Muscle layer of duodenum (tissue), 2 donors: ENCODE data around the gene VSTM2L.
A peak's percentile ranks its signal among the peaks of the same experiment; 100 is the strongest.

Experiments used
- H3K27ac ChIP-seq: one replicate; pipeline ENCODE4 v1.7.0; 2013; ENCODE audit warnings: mild to moderate bottlenecking, low read length
- H3K27me3 ChIP-seq: one replicate; pipeline ENCODE4 v1.7.0; 2013; ENCODE audit warnings: low read depth, mild to moderate bottlenecking, control low read depth, low read length
- H3K36me3 ChIP-seq, 2 donors: one replicate each; pipeline ENCODE4 v1.7.0; 2013; ENCODE audit warnings: low read length in 2 of 2, control low read depth in 1 of 2, mild to moderate bottlenecking in 1 of 2; ENCODE audit not compliant: insufficient read depth in 2 of 2, control insufficient read depth in 1 of 2
- H3K4me1 ChIP-seq, 2 donors: one replicate each; pipeline ENCODE4 v1.7.0; 2013; ENCODE audit warnings: low read length in 2 of 2, mild to moderate bottlenecking in 2 of 2, control low read depth in 1 of 2, moderate library complexity in 1 of 2; ENCODE audit not compliant: insufficient read depth in 2 of 2, control insufficient read depth in 1 of 2
- H3K4me3 ChIP-seq, 2 donors: one replicate each; pipeline ENCODE4 v1.7.0; 2013; ENCODE audit warnings: low read length in 2 of 2, low read depth in 1 of 2, mild to moderate bottlenecking in 1 of 2
- H3K9me3 ChIP-seq, 2 donors: one replicate each; pipeline ENCODE4 v1.7.0; 2013; ENCODE audit warnings: low read length in 2 of 2, control low read depth in 1 of 2, mild to moderate bottlenecking in 1 of 2; ENCODE audit not compliant: control insufficient read depth in 1 of 2
- donor health status: healthy.

Gene VSTM2L

GRCh38 chr20:37893566-37894241, 9.2 kb upstream of the VSTM2L start:
- Histone ChIP-seq H3K4me3 (no peak overlapping the region), H3K9me3 (no peaks in the 10 kb centered on the region), H3K27me3 (no peaks in the 10 kb centered on the region), H3K27ac (no peak overlapping the region), H3K4me1 (no peaks in the 10 kb centered on the region), H3K36me3 (no peaks in the 10 kb centered on the region)

GRCh38 chr20:37894454-37894853, 8.5 kb upstream of the VSTM2L start:
- no peak overlapping the region for H3K27ac ChIP-seq
- H3K9me3 ChIP-seq: no peaks in the 10 kb centered on the region
- no peak overlapping the region for H3K4me3 ChIP-seq
- no peaks in the 10 kb centered on the region for H3K27me3 ChIP-seq
- H3K4me1 ChIP-seq: no peaks in the 10 kb centered on the region
- no peaks in the 10 kb centered on the region for H3K36me3 ChIP-seq

GRCh38 chr20:37895166-37895565, 7.8 kb upstream of the VSTM2L start:
- Histone ChIP-seq H3K9me3 (no peaks in the 10 kb centered on the region), H3K27ac (no peak overlapping the region), H3K27me3 (no peaks in the 10 kb centered on the region)

GRCh38 chr20:37896932-37897548, 5.9 kb upstream of the VSTM2L start:
- H3K4me3 ChIP-seq: no peak overlapping the region
- peaks cover 0 to 2% of the 10 kb centered on the region in 2 donors for H3K4me1 ChIP-seq
- H3K27me3 ChIP-seq: no peaks in the 10 kb centered on the region
- no peaks in the 10 kb centered on the region for H3K9me3 ChIP-seq
- H3K27ac ChIP-seq: no peak overlapping the region
- no peaks in the 10 kb centered on the region for H3K36me3 ChIP-seq

More at GRCh38 chr20:37895166-37895565, 7.8 kb upstream of the VSTM2L start:
- Histone ChIP-seq H3K4me3 (no peak overlapping the region), H3K36me3 (no peaks in the 10 kb centered on the region), H3K4me1 (no peaks in the 10 kb centered on the region)

- H3K27me3 ChIP-seq: peaks cover 5% of the 10 kb centered on the region
- H3K27ac ChIP-seq: no peak overlapping the region
- no peaks in the 10 kb centered on the region for H3K9me3 ChIP-seq
- no peaks in the 10 kb centered on the region for H3K36me3 ChIP-seq
- peaks cover 0 to 12% of the 10 kb centered on the region in 2 donors for H3K4me1 ChIP-seq
- no peak overlapping the region for H3K4me3 ChIP-seq
Observed at GRCh38 chr20:37898233-37899104, 4.5 kb upstream of the VSTM2L start.

- peaks cover 12% of the 10 kb centered on the region for H3K27me3 ChIP-seq
- no peak overlapping the region for H3K4me3 ChIP-seq
- no peaks in the 10 kb centered on the region for H3K9me3 ChIP-seq
- H3K4me1 ChIP-seq: peaks cover 0 to 18% of the 10 kb centered on the region in 2 donors
- H3K36me3 ChIP-seq: no peaks in the 10 kb centered on the region
- no peak overlapping the region for H3K27ac ChIP-seq
Observed at GRCh38 chr20:37899105-37900045, 3.6 kb upstream of the VSTM2L start.

GRCh38 chr20:37901240-37901639, 1.7 kb upstream of the VSTM2L start:
- Histone ChIP-seq H3K27ac (no peak overlapping the region), H3K9me3 (no peaks in the 10 kb centered on the region), H3K4me1 (peaks cover 0 to 29% of the 10 kb centered on the region in 2 donors), H3K36me3 (no peaks in the 10 kb centered on the region), H3K27me3 (peaks cover 14% of the 10 kb centered on the region), H3K4me3 (no peak overlapping the region)

GRCh38 chr20:37901654-37902503, 1.0 kb upstream of the VSTM2L start:
- H3K4me1 ChIP-seq: peaks cover 0 to 29% of the 10 kb centered on the region in 2 donors
- no peaks in the 10 kb centered on the region for H3K36me3 ChIP-seq
- H3K4me3 ChIP-seq: peak overlapping the region in 1 of 2 donors; percentile 48
- peaks cover 14% of the 10 kb centered on the region for H3K27me3 ChIP-seq
- no peak overlapping the region for H3K27ac ChIP-seq
- H3K9me3 ChIP-seq: no peaks in the 10 kb centered on the region

- H3K4me1 ChIP-seq: peaks cover 0 to 34% of the 10 kb centered on the region in 2 donors
- peaks cover 14% of the 10 kb centered on the region for H3K27me3 ChIP-seq
- H3K36me3 ChIP-seq: no peaks in the 10 kb centered on the region
- H3K27ac ChIP-seq: no peak overlapping the region
- H3K9me3 ChIP-seq: no peaks in the 10 kb centered on the region
- peak overlapping the region in 1 of 2 donors; percentile 47 for H3K4me3 ChIP-seq
Observed at GRCh38 chr20:37903317-37904007, 535 bp downstream of the VSTM2L start.
